Measurements from ENCODE around the gene CCR3.
"Not testable (repeated sequence)": the region's sequence is repeated elsewhere in the genome, so short reads cannot be mapped to it uniquely, and the experiment has no call there.

Gene CCR3

DNA sequence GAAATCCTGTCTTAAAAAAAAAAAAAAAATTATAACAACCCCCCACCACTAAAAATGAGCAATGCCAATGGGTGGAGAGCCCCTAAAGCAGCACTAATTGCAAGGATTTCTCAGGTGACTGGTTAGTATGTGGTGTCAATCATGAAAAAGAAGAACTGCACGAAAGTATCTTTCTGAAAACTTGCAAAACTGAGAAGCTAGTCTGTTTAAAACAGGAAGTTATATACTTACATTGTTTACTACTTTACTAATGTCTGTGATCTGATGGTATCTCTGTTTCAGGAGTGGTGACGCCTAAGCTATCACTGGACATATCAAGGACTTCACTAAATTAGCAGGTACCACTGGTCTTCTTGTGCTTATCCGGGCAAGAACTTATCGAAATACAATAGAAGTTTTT lies at the start of gene CCR3:
Gene CCR3 (plus strand): TSS at position 341 of the 400 bp plus-strand sequence. CDS start 22,699 bp downstream, outside the sequence.
- Mint-ChIP-seq H3K27ac (no peak within 1 kb of the TSS), H3K27me3 (peaks cover 7% of the 10 kb centered on the region), H3K4me3 (no peak within 1 kb of the TSS), H3K4me1 (ENCODE audit: low read depth) (peaks cover 3% of the 10 kb centered on the region), H3K36me3 (ENCODE audit: low read depth) (no peaks in the 10 kb centered on the region), H3K9me3 (no peaks in the 10 kb centered on the region)
- DNase-seq = no peak

GRCh38 chr3:46192939-46193338 lies 49.3 kb upstream of the CCR3 start:
- Mint-ChIP-seq H3K27ac (no peak overlapping the region), H3K27me3 (peaks cover 11% of the 10 kb centered on the region), H3K36me3 (ENCODE audit: low read depth) (no peaks in the 10 kb centered on the region), H3K4me3 (no peak overlapping the region), H3K9me3 (peaks cover 21% of the 10 kb centered on the region), H3K4me1 (ENCODE audit: low read depth) (peaks cover 1% of the 10 kb centered on the region)
- DNase-seq = no peak

DNA sequence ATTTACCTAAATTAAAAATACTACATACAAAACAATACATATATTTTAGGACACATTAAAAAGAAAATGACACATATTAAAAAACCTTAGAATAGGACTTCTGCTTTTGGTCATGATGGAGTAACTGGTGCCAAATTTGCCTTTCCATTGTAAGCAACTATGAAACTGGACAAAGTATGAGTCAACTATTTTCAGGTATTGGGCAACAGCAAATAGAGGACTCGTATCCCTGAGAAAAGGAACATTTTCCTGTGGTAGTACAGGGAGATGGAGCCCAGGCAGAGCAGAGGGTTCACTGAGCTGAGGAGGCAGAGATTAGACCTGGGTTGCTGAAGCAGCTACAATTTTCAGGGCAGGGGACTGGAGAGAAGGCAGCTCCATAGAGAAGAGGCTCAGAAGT lies 48.8 kb upstream of the CCR3 start:
- H3K27me3 Mint-ChIP-seq = peaks cover 11% of the 10 kb centered on the region
- no peak overlapping the region for H3K27ac Mint-ChIP-seq
- peaks cover 21% of the 10 kb centered on the region for H3K9me3 Mint-ChIP-seq

DNA sequence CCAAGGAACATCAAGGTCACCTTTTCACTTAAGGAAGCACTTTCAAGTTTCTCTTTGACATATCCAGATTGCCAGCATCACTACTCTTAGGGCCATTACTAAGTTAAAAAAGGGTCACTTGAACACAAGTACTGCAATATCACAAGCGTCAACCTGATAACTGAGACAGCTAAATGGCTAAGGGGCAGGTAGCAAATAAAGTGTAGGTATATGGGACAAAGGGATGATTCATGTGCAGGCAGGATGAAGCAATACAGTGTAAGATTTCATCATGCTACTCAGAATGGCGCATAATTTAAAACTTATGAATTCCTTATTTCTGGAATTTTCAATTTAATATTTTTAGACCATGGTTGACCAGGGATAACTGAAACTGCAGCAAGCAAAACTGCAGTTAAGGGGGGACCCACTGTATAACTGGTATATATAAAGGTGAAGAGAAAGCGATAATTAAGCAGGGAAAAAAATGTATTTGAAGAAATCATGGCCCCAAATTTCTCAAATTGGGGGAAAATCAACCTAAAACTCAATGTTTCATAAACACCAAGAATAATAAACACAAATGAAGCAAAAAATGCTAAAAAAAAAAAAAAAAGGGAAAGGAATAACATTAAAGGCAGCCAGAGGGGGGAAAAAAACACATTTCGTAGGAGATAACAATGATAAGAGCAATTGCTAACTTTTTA lies 47.2 kb upstream of the CCR3 start:
- Mint-ChIP-seq H3K36me3 (ENCODE audit: low read depth) (no peaks in the 10 kb centered on the region), H3K4me3 (no peak overlapping the region)

More for the DNA sequence above, 48.8 kb upstream of the CCR3 start:
- DNase-seq = no peak
- Mint-ChIP-seq H3K36me3 (ENCODE audit: low read depth) (no peaks in the 10 kb centered on the region), H3K4me3 (no peak overlapping the region), H3K4me1 (ENCODE audit: low read depth) (no peaks in the 10 kb centered on the region)

DNA sequence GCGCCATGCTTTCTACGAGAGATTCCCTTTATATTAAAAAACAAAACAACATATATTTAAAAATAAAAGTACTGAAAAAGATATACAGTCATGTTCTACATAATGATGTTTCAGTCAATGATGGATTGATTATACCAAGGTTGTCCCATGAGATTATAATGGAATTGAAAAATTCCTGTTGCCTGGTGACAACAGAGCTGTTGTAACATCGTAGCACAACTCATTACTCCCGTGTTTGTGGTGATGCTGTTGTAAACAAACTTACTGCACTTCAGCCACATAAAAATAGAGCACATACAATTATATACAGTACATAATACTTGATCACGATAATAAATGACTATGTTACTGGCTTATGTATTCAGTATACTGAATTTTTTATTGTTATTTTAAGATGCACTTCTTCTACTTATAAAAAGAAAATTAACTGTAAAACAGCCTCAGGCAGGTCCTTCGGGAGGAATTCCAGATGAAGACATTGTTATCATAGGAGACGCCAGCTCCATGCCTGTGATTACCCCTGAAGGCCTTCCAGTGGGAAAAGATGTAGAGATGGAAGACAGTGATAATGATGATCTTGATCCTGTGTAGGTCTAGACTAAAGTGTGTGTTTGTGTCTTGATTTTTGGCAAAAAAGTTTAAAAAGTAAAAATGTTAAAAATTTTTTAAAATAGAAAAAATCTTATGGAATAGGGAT lies 45.9 kb upstream of the CCR3 start:
- Mint-ChIP-seq H3K36me3 (ENCODE audit: low read depth) (no peaks in the 10 kb centered on the region), H3K9me3 (peaks cover 21% of the 10 kb centered on the region), H3K4me1 (ENCODE audit: low read depth) (no peaks in the 10 kb centered on the region), H3K27ac (no peak overlapping the region), H3K27me3 (peaks cover 10% of the 10 kb centered on the region), H3K4me3 (no peak overlapping the region)
- DNase-seq = no peak

More for the DNA sequence above, 47.2 kb upstream of the CCR3 start:
- H3K4me1 Mint-ChIP-seq (ENCODE audit: low read depth) = no peaks in the 10 kb centered on the region
- no peak for DNase-seq
- peaks cover 21% of the 10 kb centered on the region for H3K9me3 Mint-ChIP-seq
- H3K27ac Mint-ChIP-seq = no peak overlapping the region
- peaks cover 11% of the 10 kb centered on the region for H3K27me3 Mint-ChIP-seq

- no peaks in the 10 kb centered on the region for H3K36me3 Mint-ChIP-seq (ENCODE audit: low read depth)
- H3K4me3 Mint-ChIP-seq = no peak overlapping the region
- no peak overlapping the region for H3K27ac Mint-ChIP-seq
- H3K4me1 Mint-ChIP-seq (ENCODE audit: low read depth) = no peaks in the 10 kb centered on the region
- peaks cover under 1% of the 10 kb centered on the region for H3K9me3 Mint-ChIP-seq
- H3K27me3 Mint-ChIP-seq = no peaks in the 10 kb centered on the region
- no peak for DNase-seq
Measured at GRCh38 chr3:46200211-46200610, 42.0 kb upstream of the CCR3 start.

- Mint-ChIP-seq H3K4me1 (ENCODE audit: low read depth) (no peaks in the 10 kb centered on the region), H3K36me3 (ENCODE audit: low read depth) (no peaks in the 10 kb centered on the region), H3K9me3 (no peaks in the 10 kb centered on the region), H3K27me3 (no peaks in the 10 kb centered on the region), H3K4me3 (no peak overlapping the region), H3K27ac (no peak overlapping the region)
- DNase-seq = no peak
Measured at GRCh38 chr3:46200790-46201189, 41.5 kb upstream of the CCR3 start.

DNA sequence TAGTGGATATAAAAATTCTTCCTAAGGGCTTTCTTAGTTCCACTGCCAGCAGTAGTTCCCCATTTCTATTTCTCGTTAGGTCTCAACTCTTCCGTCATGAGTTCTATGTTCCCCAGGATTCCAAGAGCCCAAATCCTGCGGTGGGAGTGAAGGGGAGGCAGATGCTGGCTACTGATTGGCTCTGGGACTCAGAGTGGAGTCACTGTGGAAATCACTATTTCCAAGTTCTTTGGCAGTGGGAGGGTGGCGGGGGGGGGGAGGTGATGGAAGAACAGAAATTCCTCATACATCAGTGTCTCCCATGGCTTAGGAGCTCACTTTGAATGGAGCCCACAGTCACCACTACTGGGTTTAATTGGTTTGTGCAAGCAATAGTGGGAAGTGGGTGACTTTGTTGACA lies 39.7 kb upstream of the CCR3 start:
- Mint-ChIP-seq H3K9me3 (no peaks in the 10 kb centered on the region), H3K4me3 (no peak overlapping the region), H3K27ac (no peak overlapping the region), H3K36me3 (ENCODE audit: low read depth) (no peaks in the 10 kb centered on the region), H3K27me3 (no peaks in the 10 kb centered on the region), H3K4me1 (ENCODE audit: low read depth) (peaks cover 4% of the 10 kb centered on the region)
- no peak for DNase-seq

GRCh38 chr3:46203681-46204080 lies 38.6 kb upstream of the CCR3 start:
- DNase-seq = no peak
- no peaks in the 10 kb centered on the region for H3K36me3 Mint-ChIP-seq (ENCODE audit: low read depth)
- H3K4me3 Mint-ChIP-seq = no peak overlapping the region
- peaks cover 14% of the 10 kb centered on the region for H3K4me1 Mint-ChIP-seq (ENCODE audit: low read depth)
- H3K27ac Mint-ChIP-seq = no peak overlapping the region
- H3K9me3 Mint-ChIP-seq = no peaks in the 10 kb centered on the region
- H3K27me3 Mint-ChIP-seq = no peaks in the 10 kb centered on the region

- Mint-ChIP-seq H3K4me3 (no peak overlapping the region), H3K27ac (no peak overlapping the region), H3K4me1 (ENCODE audit: low read depth) (peaks cover 23% of the 10 kb centered on the region)
Measured at GRCh38 chr3:46205286-46205960, 36.8 kb upstream of the CCR3 start.

DNA sequence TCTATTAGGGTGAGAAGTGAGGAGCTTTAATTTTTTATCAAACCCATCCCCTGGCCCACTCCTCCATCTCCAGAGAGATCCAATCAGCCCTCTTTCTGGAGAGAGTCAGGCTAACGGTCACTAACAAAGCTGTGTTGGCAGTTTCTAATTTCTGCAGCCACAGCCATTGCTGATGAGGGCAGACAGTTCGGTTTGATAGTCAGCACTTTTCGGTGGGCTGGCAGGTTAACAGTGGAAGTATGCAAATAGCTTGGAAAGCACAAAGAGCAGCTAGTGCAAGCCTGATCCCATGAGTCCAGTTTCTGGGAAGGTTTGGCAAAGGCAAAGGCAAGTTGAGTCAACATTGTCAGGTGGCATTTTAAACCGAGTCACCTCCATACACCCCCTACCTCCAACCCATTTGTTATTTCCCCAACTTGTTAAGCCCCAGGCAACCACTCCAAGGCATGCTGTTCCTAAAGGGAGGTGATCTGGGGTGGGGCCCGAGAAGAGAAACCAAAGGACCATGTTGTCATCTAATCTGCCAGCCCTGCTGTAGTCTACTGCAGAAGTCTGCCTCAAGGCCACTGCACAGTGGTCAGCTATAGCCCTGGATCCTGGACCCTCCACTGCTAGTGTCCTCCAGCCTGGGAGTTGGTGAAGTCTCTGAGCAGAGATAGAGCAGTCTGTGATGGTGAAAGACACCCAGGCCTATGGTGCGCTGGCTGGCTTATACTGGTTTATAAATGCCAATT lies 35.8 kb upstream of the CCR3 start:
- Mint-ChIP-seq H3K27ac (no peak overlapping the region), H3K36me3 (ENCODE audit: low read depth) (no peaks in the 10 kb centered on the region), H3K4me1 (ENCODE audit: low read depth) (peaks cover 23% of the 10 kb centered on the region), H3K9me3 (no peaks in the 10 kb centered on the region), H3K27me3 (no peaks in the 10 kb centered on the region), H3K4me3 (no peak overlapping the region)
- DNase-seq = no peak

More at GRCh38 chr3:46205286-46205960, 36.8 kb upstream of the CCR3 start:
- H3K36me3 Mint-ChIP-seq (ENCODE audit: low read depth) = no peaks in the 10 kb centered on the region
- H3K9me3 Mint-ChIP-seq = no peaks in the 10 kb centered on the region
- no peaks in the 10 kb centered on the region for H3K27me3 Mint-ChIP-seq
- DNase-seq = no peak

DNA sequence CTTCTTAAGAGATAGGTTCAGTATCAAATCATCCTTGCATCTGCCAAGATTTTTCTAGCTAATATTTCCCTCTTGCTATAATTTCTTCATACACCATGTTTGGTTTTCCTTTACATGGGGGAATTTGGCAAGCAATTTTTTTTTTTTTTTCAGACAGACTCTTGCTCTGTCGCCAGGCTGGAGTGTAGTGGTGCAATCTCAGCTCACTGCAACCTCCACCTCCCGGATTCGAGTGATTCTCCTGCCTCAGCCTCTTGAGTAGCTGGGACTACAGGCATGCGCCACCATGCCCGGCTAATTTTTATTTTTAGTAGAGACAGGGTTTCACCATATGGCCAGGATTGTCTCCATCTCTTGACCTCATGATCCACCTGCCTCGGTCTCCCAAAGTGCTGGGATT lies 34.7 kb upstream of the CCR3 start:
- DNase-seq; H3K9me3 Mint-ChIP-seq; H3K36me3 Mint-ChIP-seq (ENCODE audit: low read depth); H3K27me3 Mint-ChIP-seq: not testable (repeated sequence)
- Mint-ChIP-seq H3K27ac (peak overlapping the region; percentile 85), H3K4me3 (peak overlapping the region; percentile 30), H3K4me1 (ENCODE audit: low read depth) (peaks cover 23% of the 10 kb centered on the region)

- DNase-seq = peak; percentile 62
- Mint-ChIP-seq H3K4me1 (ENCODE audit: low read depth) (peaks cover 23% of the 10 kb centered on the region), H3K4me3 (peak within 1 kb of the TSS; percentile 30), H3K27me3 (no peaks in the 10 kb centered on the region), H3K9me3 (no peaks in the 10 kb centered on the region), H3K36me3 (ENCODE audit: low read depth) (no peaks in the 10 kb centered on the region), H3K27ac (peak within 1 kb of the TSS; percentile 85)
Measured at GRCh38 chr3:46208167-46208704, 34.0 kb upstream of the CCR3 start, which contains the start of gene CCR1. Gene CCR1 (minus strand): TSS chr3:46208313. CDS start chr3:46204313, 4,000 bp downstream.

DNA sequence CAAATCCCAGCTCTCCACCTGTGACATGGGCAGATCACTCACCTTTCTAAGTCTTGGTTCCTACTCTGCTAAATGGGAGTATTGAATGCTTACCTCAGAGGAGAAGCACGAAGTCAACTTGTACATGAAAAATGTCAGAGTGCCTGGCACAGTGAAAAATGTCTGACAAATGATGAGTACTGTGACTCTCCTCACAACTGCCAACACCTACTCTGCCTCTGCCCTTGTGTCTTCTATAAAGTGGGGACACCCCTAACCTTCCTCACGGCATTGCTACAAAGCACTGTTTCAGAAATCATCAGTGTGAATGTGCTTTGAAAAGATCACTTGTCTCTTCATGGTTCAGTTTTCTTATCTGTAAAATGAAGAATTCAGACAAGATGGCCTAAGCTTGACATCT lies 33.2 kb upstream of the CCR3 start:
- Mint-ChIP-seq H3K4me1 (ENCODE audit: low read depth) (peaks cover 23% of the 10 kb centered on the region), H3K36me3 (ENCODE audit: low read depth) (no peaks in the 10 kb centered on the region), H3K4me3 (no peak overlapping the region), H3K27ac (no peak overlapping the region), H3K27me3 (no peaks in the 10 kb centered on the region), H3K9me3 (no peaks in the 10 kb centered on the region)
- no peak for DNase-seq
